Heart left ventricle (tissue), 13 donors: ENCODE measurements around the gene POGK.

Experiments used
- CTCF ChIP-seq, 12 donors: fragments of 200-600 bp; sonication (generic) in 4 of 12; IDR thresholded peaks; one replicate each; pipeline versions ENCODE4 v1.5.0 to v1.8.0; 2018 to 2022; ENCODE audit warnings: antibody characterized with exemption in 12 of 12, mild to moderate bottlenecking in 5 of 12
- POLR2A ChIP-seq, 2 donors: fragments of 450-650 bp; IDR thresholded peaks; one replicate each; pipeline ENCODE4 v1.6.1; 2017; ENCODE audit warnings: antibody characterized with exemption in 2 of 2, mild to moderate bottlenecking in 2 of 2, moderate library complexity in 2 of 2
- donor health status: ischemic (EF 13 %, LVEDD 7.1; RV severe dilation, severe dysfunction).
- donor health status: DM: no; HTN: yes; CAD: no.
- donor health status: DM: no; HTN: no; CAD: no.
- donor health status: ischemic (EF 25% LVEDD 6.9; RV normal size, moderate dysfunction).
- donor health status: ischemic (EF 25% LVEDD 5.7; RV mildly dilated, moderate dysfunction).
- donor health status: ischemic (EF 35%, LVEDD 5.7; RV mildly dilated, moderate dysfunction).
- donor health status: nonischemic (EF 11% LVEDD 7.7; RV severe dilation, severe dysfunction).
- donor health status: DM: yes; HTN: yes; CAD: no.
- donor health status: PGD.
- donor health status: ischemic (EF 29% LVEDD 5.4; RV normal size, mild dysfunction).
- donor health status: nonischemic (EF 23%, LVEDD 6.1; RV moderate dilation, normal function).

GRCh38 chr1:166855558-166855957, 16.3 kb downstream of the POGK start:
- no peak for TF ChIP-seq CTCF (IDR thresholded peaks at IDR 0.05)
- no peak for TF ChIP-seq POLR2A (IDR thresholded peaks at IDR 0.05)
